ENCODE measurements around the gene GINS2.

The GINS2 gene

GRCh38 chr16:85689285-85689949 is 663 bp upstream of the GINS2 start:
- DNase-seq: no peak

- no peak for DNase-seq
Observed at GRCh38 chr16:85687651-85688471, 893 bp downstream of the GINS2 start.

GRCh38 chr16:85686912-85687591 is 1.7 kb downstream of the GINS2 start:
- DNase-seq: no peak

- DNase-seq: no peak
Observed at GRCh38 chr16:85685251-85685650, 3.5 kb downstream of the GINS2 start.

GRCh38 chr16:85683363-85683762 is 5.4 kb downstream of the GINS2 start:
- no peak for DNase-seq

DNA sequence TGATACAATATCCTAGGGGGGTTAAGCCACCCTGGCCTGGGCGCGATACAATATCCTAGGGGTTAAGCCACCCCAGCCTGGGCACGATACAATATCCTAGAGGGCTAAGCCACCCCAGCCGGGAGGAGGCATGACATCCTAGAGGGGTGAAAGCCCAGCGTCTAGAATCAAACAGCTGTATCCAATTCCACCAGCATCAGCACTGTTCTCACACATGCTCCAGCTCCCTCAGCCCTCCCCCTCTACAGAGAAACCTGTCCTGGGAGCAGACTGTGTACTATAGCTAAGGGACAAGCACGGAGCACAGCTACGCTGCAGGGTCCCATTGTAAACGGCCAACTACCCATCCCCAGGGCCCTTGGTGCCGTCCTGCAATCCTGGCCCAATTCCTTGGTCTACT is 6.2 kb downstream of the GINS2 start:
- no peak for DNase-seq

DNA sequence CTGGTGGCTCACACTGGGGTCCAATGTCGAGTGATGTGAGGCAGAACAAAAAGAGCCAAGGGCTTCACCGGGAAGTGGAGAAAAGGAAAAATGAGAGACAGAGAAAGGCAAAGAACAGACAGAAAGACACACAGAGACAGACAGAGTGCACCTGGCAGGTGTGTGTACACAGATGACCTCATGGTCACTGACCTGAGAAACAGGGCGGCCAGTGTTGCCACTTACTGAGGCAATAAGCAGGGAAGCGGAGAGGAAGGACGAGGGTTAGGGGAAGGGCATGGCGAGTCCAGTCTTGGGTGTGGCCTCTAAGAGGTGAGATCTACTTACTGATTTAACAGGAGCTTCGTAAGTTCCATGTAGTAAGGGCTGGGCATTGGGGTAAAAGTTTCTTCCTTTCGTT is 7.5 kb downstream of the GINS2 start:
- no peak for DNase-seq

- DNase-seq: no peak
Observed at GRCh38 chr16:85680352-85680944, 8.3 kb downstream of the GINS2 start.

- DNase-seq: no peak
Observed at GRCh38 chr16:85679870-85680269, 8.9 kb downstream of the GINS2 start.

DNA sequence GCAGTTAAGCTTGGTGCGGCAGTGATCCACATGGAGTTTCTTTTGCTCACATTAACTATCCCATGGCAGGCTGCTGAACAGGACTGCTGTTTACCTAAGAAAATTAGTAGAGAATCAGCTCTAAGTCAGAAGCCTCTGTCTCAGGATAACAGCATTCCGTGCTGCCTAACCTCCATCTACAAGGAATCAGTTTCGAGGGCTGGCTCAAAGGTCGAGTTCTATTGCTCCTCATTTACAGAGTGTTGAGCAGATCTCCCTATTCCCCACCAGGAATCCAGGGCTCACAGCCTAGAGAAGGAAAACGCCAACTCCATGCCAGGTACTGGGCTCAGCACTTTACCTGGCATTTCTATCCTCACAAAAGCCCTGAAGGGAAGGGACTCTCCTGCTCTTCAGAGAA is 9.9 kb downstream of the GINS2 start:
- DNase-seq: no peak

- DNase-seq: no peak
Observed at GRCh38 chr16:85678016-85678415, 10.7 kb downstream of the GINS2 start.

- no peak for DNase-seq
Observed at GRCh38 chr16:85677383-85677967, 11.3 kb downstream of the GINS2 start.

DNA sequence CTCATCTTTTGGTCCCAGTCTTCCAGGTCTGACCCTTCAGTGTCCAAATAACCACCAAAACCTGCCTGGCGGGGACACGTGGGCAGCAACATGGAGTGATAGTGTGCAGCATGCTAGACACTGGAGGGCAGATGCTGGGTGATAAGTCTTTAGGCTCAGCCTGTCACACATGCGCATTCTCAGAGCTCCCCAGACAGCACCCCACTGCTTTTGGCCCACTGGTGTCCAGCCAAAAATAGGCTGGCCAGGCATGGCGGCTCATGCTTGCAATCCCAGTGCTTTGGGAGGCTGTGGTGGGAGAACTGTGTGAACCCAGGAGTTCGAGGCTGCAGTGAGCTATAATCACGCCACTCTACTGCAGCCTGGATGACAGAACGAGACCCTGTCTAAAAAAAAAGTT is 12.3 kb downstream of the GINS2 start:
- no peak for DNase-seq

DNA sequence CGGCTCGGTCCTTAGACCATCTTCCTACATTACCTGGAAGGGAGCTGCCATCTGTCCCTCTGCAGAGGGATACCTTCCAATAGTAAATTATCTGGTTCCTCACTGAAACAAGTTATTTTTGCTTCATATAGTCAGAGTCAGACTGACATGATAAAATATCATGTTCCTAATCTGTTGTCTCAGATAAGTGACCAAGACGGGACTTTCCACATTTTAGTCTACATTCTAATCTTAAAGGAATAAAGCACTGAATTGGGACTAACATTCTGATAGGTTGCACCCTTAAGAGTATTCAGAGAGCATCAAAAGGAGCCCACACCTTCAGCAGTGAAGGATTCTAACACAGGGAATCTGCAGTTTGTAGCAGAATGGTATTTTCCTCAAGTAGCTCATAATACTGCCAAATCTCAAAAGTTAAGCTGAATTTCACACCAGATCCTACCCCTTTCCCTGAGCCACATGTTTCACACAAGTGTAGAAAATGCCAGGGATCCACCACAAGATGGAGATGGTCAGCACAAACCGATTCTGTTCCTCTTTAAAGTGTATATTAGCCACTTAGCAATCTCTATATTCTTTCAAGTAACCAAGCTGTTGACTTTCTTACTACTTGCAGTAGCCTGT is 13.4 kb downstream of the GINS2 start:
- DNase-seq: no peak

GRCh38 chr16:85674828-85675227 is 13.9 kb downstream of the GINS2 start:
- no peak for DNase-seq

DNA sequence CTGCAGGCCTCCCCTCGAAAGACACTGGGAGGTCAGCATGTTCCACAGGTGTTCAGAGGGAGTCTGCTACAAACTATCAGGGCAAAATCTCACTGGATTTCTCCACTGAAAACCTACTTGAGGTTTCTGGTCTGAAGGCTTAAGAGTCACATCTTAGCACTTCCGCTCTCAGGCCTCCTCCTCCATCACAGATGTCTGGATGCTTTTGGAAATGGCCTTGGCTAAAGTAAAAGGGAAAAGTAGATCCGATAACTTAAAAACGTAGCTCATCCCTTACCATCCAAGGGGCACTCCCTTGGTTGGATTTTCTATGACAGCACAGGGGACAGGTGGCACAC is 14.4 kb downstream of the GINS2 start:
- DNase-seq: no peak

DNA sequence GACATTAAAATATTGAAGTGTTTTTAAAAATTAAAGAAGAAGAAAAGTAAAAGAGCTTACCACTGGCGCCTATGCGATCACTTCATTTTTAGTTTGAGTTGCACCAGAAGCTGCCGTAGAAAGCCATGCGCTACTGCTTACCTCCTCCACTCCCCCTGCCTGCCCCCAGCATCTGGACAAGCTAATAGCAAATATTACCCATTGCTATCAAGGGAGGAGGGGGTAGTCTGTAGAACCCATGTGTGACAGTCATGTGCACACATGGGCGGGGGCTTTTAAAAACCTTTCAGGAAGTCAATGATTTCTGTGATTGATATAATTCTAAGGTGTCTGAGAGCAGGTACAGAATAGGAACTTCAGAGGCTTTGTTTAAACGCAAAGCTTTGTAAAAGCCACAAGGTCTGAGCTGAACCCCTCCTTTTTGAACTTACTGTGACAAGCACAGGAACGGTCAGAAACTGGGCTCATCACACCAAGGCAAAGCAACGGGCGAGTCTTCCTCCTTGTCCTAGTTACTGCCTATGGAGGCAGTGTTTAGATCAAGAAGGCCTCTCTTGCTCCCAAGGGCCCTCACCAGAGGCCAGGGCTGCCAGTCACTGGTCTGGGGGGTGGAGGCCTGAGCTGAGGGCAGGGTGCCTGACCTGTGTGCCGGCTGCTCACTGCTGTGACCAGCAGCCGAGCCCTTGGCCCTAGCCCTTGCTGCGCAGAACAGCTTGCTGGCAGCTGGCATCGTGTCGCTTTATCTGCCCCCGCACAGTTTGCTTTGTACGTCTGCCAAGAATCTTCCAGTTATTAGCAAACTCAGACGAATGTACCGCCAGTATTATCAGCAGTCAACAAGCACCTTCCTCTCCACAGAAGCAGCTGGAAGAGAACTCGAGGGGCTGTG is 15.0 kb downstream of the GINS2 start:
- peak in 1 of 14 donors; percentile 30 for DNase-seq

- DNase-seq: no peak
Observed at GRCh38 chr16:85670840-85671239, 17.9 kb downstream of the GINS2 start.

GRCh38 chr16:85668676-85669424 is 19.9 kb downstream of the GINS2 start:
- DNase-seq: no peak

DNA sequence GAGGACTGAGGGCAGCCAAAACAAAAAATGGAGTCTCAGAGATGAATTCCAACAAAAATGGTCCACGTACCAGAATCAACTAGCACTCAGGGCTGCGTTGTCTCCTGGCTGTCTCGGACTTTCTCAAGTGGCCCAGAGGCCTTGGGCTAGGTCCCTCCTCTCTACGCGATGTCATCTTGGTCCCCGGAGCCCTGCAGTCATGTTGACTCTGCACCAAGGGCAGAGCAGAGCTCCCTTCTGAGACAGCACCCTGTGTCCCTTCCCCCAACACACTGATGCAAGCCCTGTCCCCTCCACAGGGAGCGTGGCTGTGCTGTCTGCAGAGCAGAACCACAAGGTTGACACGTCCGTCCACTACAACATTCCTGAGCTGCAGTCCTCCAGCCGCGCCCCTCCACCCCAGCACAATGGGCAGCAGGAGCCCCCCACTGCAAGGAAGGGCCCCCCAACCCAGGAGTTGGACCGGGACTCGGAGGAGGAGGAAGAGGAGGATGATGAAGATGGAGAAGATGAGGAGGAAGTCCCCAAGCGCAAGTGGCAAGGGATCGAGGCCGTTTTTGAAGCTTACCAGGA is 20.8 kb downstream of the GINS2 start:
- DNase-seq: no peak
